Large intestine (tissue), 3 donors: ENCODE measurements around the gene LMBRD2. TPM values are rescaled to one million over a fixed set of nuclear protein-coding genes. Genes with fewer than 3 reads are reported as not detected.

ENCODE experiments used
- DNase-seq, 2 donors: peaks; one replicate each; pipeline versions ENCODE4 v3.0.0 to v3.0.0-alpha.2; 2013
- H3K27ac ChIP-seq: one replicate; pipeline ENCODE4 v1.5.1; 2013; ENCODE audit warnings: low read length
- H3K27me3 ChIP-seq: 2 replicates; pipeline ENCODE4 v1.6.1; 2013; ENCODE audit warnings: low read length; ENCODE audit not compliant: control insufficient read depth, insufficient read depth
- H3K36me3 ChIP-seq: 2 replicates; pipeline ENCODE4 v1.6.1; 2013; ENCODE audit warnings: low read length; ENCODE audit not compliant: control insufficient read depth, insufficient read depth
- H3K4me1 ChIP-seq: one replicate; pipeline ENCODE4 v1.6.1; 2013; ENCODE audit warnings: low read length; ENCODE audit not compliant: control insufficient read depth, insufficient read depth
- H3K4me3 ChIP-seq: one replicate; pipeline ENCODE4 v1.5.1; 2013; ENCODE audit warnings: low read length
- H3K9me3 ChIP-seq: one replicate; pipeline ENCODE4 v1.6.1; 2013; ENCODE audit warnings: mild to moderate bottlenecking, low read depth, low read length, moderate library complexity; ENCODE audit not compliant: control insufficient read depth
- WGBS: methylation state at CpG from one replicate; pipeline ENCODE4 v1.1.5; 2013; ENCODE audit warnings: low lambda C conversion rate; ENCODE audit not compliant: insufficient coverage; 5-methylcytosine and 5-hydroxymethylcytosine counted together
- polyA plus RNA-seq: library from polyadenylated mRNA; unstranded; fragments of 120-200 nt; gene quantifications from one replicate; pipeline ENCODE4 v1.2.1, GENCODE V29; 2013

The LMBRD2 gene
- polyA plus RNA-seq, 1 donor, result 17.8 TPM

DNA sequence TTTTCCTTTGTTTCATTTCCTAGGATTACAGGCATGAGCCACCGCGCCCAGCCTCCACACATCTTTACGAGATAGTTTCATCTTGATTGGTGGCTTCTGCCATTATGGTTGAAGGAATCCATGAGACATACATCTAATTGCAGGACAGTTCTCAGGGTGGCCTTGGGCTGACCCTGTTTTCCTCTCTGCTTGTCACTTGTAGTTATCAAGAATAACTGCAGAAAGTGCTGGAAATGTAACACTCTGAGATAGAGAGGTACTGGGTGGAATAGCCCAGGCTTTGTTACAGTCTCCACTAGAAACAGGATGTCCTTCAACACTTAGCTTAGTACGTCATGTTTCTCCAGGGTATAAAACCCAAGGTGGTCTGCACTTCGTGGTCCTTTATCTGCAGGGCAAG lies 95.7 kb downstream of the LMBRD2 start:
- Histone ChIP-seq H3K27ac (no peak overlapping the region), H3K4me1 (no peaks in the 10 kb centered on the region), H3K4me3 (no peak overlapping the region), H3K27me3 (no peaks in the 10 kb centered on the region), H3K9me3 (no peaks in the 10 kb centered on the region), H3K36me3 (no peaks in the 10 kb centered on the region)
- no peak for DNase-seq
- no CpG with 5 or more reads among the region's 5 CpGs for WGBS

DNA sequence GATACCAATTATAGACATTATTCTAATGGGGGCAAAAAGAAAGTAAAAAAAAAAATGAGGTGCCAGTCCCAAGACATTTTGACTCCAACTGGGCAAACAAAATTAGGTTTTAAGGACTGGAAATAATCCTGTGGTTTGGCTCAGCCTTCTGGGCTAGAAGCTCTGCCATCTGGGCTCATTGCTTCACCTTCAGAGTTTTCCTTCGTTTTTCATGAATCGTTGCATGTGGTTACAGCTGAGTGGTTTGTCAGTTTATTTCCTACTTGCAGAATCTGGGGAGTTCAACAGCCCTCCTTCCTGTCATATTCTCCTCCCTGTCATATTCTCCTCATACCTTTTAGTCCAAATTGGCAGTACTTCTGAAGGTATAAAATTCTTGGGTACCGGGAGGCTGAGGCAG lies 97.0 kb downstream of the LMBRD2 start:
- Histone ChIP-seq H3K27ac (no peak overlapping the region), H3K36me3 (no peaks in the 10 kb centered on the region), H3K4me1 (no peaks in the 10 kb centered on the region), H3K27me3 (no peaks in the 10 kb centered on the region), H3K9me3 (no peaks in the 10 kb centered on the region), H3K4me3 (no peak overlapping the region)
- no peak for DNase-seq
- 72% methylated on average over 2 of the region's 3 CpGs for WGBS

DNA sequence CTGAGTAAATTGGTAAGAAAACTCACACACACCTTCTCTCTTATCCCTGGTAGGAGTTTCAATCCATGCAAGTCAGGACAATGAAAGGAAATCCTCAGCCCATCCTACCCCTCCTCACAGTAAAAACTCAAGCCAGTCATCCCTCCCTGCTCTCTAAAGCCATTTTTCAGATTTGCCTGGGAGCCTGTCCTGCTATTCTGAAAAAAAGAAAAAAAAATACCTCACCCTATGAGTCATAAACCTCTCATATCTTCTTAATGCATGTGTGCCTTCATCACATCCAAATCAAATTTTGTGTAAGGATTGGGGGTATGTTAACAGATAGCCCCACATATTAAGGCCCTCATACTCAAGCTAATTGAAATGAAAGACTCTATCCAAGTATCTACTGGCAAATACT lies 99.1 kb downstream of the LMBRD2 start:
- Histone ChIP-seq H3K9me3 (no peaks in the 10 kb centered on the region), H3K36me3 (no peaks in the 10 kb centered on the region), H3K4me3 (no peak overlapping the region), H3K27ac (no peak overlapping the region), H3K27me3 (no peaks in the 10 kb centered on the region), H3K4me1 (no peaks in the 10 kb centered on the region)
- no peak for DNase-seq

DNA sequence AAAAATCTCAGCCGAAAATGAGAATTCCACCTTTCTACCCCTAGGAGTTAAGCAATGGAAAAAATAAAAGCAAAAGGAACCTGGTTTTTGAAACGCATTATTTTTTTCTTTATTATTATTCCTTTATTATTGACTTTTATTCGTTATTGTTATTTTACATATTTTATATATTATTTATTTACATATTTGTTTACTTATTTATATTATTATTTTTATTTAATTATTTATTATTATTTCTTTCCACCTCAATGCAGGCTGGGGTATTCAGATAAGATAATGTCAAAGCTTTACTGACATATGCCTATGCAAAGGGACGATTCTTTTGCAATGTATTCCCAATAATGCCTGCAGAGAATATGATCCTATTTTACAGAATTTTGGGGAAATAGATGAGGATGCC lies 101.7 kb downstream of the LMBRD2 start:
- 84% methylated on average over 3 of the region's 4 CpGs for WGBS
- Histone ChIP-seq H3K27me3 (no peaks in the 10 kb centered on the region), H3K9me3 (no peaks in the 10 kb centered on the region), H3K4me3 (no peak overlapping the region), H3K4me1 (no peaks in the 10 kb centered on the region), H3K36me3 (no peaks in the 10 kb centered on the region), H3K27ac (no peak overlapping the region)
- DNase-seq, result no peak

Other genes starting within 250 kb of the LMBRD2 start
- gene CAPSL, start 213.3 kb downstream of the LMBRD2 start, polyA plus RNA-seq, result 0.25 TPM
- 142 TPM for gene UGT3A1, start 160.5 kb downstream of the LMBRD2 start, polyA plus RNA-seq
- 1.6 TPM for gene UGT3A2, start 85.0 kb downstream of the LMBRD2 start, polyA plus RNA-seq
- 52.7 TPM for gene SKP2, start 224 bp upstream of the LMBRD2 start, polyA plus RNA-seq
- gene NADK2, start 90.0 kb upstream of the LMBRD2 start, polyA plus RNA-seq, result 50.6 TPM
- 0.60 TPM for gene RANBP3L, start 150.0 kb upstream of the LMBRD2 start, polyA plus RNA-seq